A549 (cell line): ENCODE results near the gene ABCA5.

Experiments
- CEBPB ChIP-seq, 2 experiments: fragments of >200 bp in 1 of 2; sonication (Bioruptor Twin) in 1 of 2; formaldehyde crosslinking in 1 of 2; IDR thresholded peaks; 2 replicates each; pipeline ENCODE4 v1.6.1; 2012 to 2016
- CTCF ChIP-seq: fragments of >200 bp; sonication (Bioruptor Twin); formaldehyde crosslinking; IDR thresholded peaks from 3 replicates; pipeline ENCODE4 v1.5.1; 2016
- KDM1A ChIP-seq: fragments of 200-600 bp; sonication (generic); IDR thresholded peaks from 2 replicates; pipeline ENCODE4 v1.6.1; 2016; ENCODE audit warnings: low read depth, mild to moderate bottlenecking
- POLR2A ChIP-seq: IDR thresholded peaks from 2 replicates; pipeline ENCODE4 v1.6.1; 2012; ENCODE audit warnings: mild to moderate bottlenecking, low read length
- REST ChIP-seq: fragments of 200-600 bp; sonication (generic); IDR thresholded peaks from 2 replicates; pipeline ENCODE4 v1.6.1; 2016; ENCODE audit warnings: antibody characterized with exemption, mild to moderate bottlenecking, moderate library complexity
- SREBF2 ChIP-seq: fragments of 450-650 bp; IDR thresholded peaks from 2 replicates; pipeline ENCODE4 v1.6.1; 2014; ENCODE audit warnings: mild to moderate bottlenecking, moderate library complexity
- USF2 ChIP-seq: fragments of 450-650 bp; IDR thresholded peaks from 2 replicates; pipeline ENCODE4 v1.6.1; 2014; ENCODE audit warnings: antibody characterized with exemption

- TF ChIP-seq USF2 (no peak), SREBF2 (no peak), CTCF (no peak), POLR2A (no peak), CEBPB (IDR thresholded peaks at IDR 0.05) (no peak), REST (no peak), KDM1A (no peak)
Measured at GRCh38 chr17:69230939-69231338, 96.0 kb downstream of the ABCA5 start.
